ENCODE measurements around the gene MAP2K2. TPM values are rescaled to one million over a fixed set of nuclear protein-coding genes. Genes with fewer than 3 reads are reported as not detected.

Gene MAP2K2
- total RNA-seq, 1 experiment from 2014 or later = 185 TPM

DNA sequence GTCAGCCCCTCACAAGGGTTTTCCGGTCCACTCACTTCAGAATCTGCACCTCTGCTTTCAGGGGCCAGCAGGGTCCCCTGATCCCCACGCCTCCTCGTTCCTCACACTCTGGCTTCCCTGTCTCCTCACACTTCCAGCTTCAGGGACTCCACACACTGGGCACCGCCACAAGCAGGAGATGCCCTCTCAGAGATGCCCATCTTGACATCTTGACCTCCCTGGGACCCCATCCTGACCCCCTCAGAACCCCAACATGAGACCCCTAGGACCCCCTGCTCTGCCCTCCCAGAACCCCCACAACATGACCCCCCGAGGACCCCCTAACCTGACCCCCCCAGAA, 2.7 kb downstream of the MAP2K2 start:
- DNase-seq (ENCODE audit: low spot score) = no peak
- ChIA-PET POLR2A (ENCODE audit: low non-redundant PET) (no interaction called here), CTCF (no interaction called here)
- Histone ChIP-seq H3K27ac (ENCODE audit: low read depth, low read length, poor library complexity, severe bottlenecking) (no peak overlapping the region), H3K4me3 (ENCODE audit: low read depth, low read length, poor library complexity, severe bottlenecking) (no peak overlapping the region), H3K9me3 (ENCODE audit: low read depth, low read length, poor library complexity, severe bottlenecking) (no peaks in the 10 kb centered on the region), H3K4me1 (ENCODE audit: insufficient read depth, low read length, poor library complexity, severe bottlenecking) (peaks cover 8% of the 10 kb centered on the region), H3K36me3 (ENCODE audit: insufficient read depth, low read length, poor library complexity, severe bottlenecking) (peaks cover 19% of the 10 kb centered on the region), H3K27me3 (replicated peaks; ENCODE audit: insufficient read depth, low read depth, low read length, poor library complexity) (no peaks in the 10 kb centered on the region)
- intact Hi-C loops (cut with micrococcal nuclease; ENCODE audit: unreplicated experiment) = no loop called here
- BruUV-seq (replicated peaks) = no TSS peak
- TF ChIP-seq, protein P1, sequence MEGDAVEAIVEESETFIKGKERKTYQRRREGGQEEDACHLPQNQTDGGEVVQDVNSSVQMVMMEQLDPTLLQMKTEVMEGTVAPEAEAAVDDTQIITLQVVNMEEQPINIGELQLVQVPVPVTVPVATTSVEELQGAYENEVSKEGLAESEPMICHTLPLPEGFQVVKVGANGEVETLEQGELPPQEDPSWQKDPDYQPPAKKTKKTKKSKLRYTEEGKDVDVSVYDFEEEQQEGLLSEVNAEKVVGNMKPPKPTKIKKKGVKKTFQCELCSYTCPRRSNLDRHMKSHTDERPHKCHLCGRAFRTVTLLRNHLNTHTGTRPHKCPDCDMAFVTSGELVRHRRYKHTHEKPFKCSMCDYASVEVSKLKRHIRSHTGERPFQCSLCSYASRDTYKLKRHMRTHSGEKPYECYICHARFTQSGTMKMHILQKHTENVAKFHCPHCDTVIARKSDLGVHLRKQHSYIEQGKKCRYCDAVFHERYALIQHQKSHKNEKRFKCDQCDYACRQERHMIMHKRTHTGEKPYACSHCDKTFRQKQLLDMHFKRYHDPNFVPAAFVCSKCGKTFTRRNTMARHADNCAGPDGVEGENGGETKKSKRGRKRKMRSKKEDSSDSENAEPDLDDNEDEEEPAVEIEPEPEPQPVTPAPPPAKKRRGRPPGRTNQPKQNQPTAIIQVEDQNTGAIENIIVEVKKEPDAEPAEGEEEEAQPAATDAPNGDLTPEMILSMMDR (conservative IDR thresholded peaks at IDR 0.05; ENCODE audit: low read depth, low read length) = no peak
- TF ChIP-seq EZH2 (IDR thresholded peaks at IDR 0.05; ENCODE audit: borderline replicate concordance, low read depth, low read length, poor library complexity, severe bottlenecking) = no peak

GRCh38 chr19:4120559-4121272, 3.2 kb downstream of the MAP2K2 start:
- Histone ChIP-seq H3K4me1 (ENCODE audit: insufficient read depth, low read length, poor library complexity, severe bottlenecking) (peaks cover 8% of the 10 kb centered on the region), H3K4me3 (ENCODE audit: low read depth, low read length, poor library complexity, severe bottlenecking) (no peak overlapping the region), H3K27ac (ENCODE audit: low read depth, low read length, poor library complexity, severe bottlenecking) (no peak overlapping the region), H3K27me3 (replicated peaks; ENCODE audit: insufficient read depth, low read depth, low read length, poor library complexity) (no peaks in the 10 kb centered on the region), H3K36me3 (ENCODE audit: insufficient read depth, low read length, poor library complexity, severe bottlenecking) (peaks cover 22% of the 10 kb centered on the region), H3K9me3 (ENCODE audit: low read depth, low read length, poor library complexity, severe bottlenecking) (no peaks in the 10 kb centered on the region)
- TF ChIP-seq, protein P1 (conservative IDR thresholded peaks at IDR 0.05; ENCODE audit: low read depth, low read length) = no peak
- TF ChIP-seq EZH2 (IDR thresholded peaks at IDR 0.05; ENCODE audit: borderline replicate concordance, low read depth, low read length, poor library complexity, severe bottlenecking) = no peak
- ChIA-PET CTCF (interaction anchor here (0.6 kb wide), 1 partner anchor 88 kb away, joined by 4 read pairs; no protein-coding TSS in a partner anchor), POLR2A (ENCODE audit: low non-redundant PET) (no interaction called here)
- intact Hi-C loops (cut with micrococcal nuclease; ENCODE audit: unreplicated experiment) = no loop called here
- DNase-seq (ENCODE audit: low spot score) = no peak
- BruUV-seq (replicated peaks) = no TSS peak

- Histone ChIP-seq H3K27me3 (replicated peaks; ENCODE audit: insufficient read depth, low read depth, low read length, poor library complexity) (no peaks in the 10 kb centered on the region), H3K4me3 (ENCODE audit: low read depth, low read length, poor library complexity, severe bottlenecking) (no peak overlapping the region), H3K9me3 (ENCODE audit: low read depth, low read length, poor library complexity, severe bottlenecking) (no peaks in the 10 kb centered on the region), H3K4me1 (ENCODE audit: insufficient read depth, low read length, poor library complexity, severe bottlenecking) (peaks cover 8% of the 10 kb centered on the region), H3K27ac (ENCODE audit: low read depth, low read length, poor library complexity, severe bottlenecking) (no peak overlapping the region), H3K36me3 (ENCODE audit: insufficient read depth, low read length, poor library complexity, severe bottlenecking) (peaks cover 30% of the 10 kb centered on the region)
- DNase-seq (ENCODE audit: low spot score) = no peak
- TF ChIP-seq EZH2 (IDR thresholded peaks at IDR 0.05; ENCODE audit: borderline replicate concordance, low read depth, low read length, poor library complexity, severe bottlenecking) = no peak
- TF ChIP-seq, protein P1 (conservative IDR thresholded peaks at IDR 0.05; ENCODE audit: low read depth, low read length) = no peak
- CTCF ChIA-PET = no interaction called here
- POLR2A ChIA-PET (ENCODE audit: low non-redundant PET) = no interaction called here
- intact Hi-C loops (cut with micrococcal nuclease; ENCODE audit: unreplicated experiment) = no loop called here
- BruUV-seq (replicated peaks) = no TSS peak
Observed at GRCh38 chr19:4119763-4120162, 4.2 kb downstream of the MAP2K2 start.
